LNCAP (cell line): Measurements from ENCODE around the gene INPP5D.

Source experiments
- TF ChIP-seq, protein P1 (sequence below): fragments of 450-650 bp; IDR thresholded peaks from 2 replicates; pipeline ENCODE4 v1.5.1; 2017; ENCODE audit warnings: mild to moderate bottlenecking

Gene INPP5D

DNA sequence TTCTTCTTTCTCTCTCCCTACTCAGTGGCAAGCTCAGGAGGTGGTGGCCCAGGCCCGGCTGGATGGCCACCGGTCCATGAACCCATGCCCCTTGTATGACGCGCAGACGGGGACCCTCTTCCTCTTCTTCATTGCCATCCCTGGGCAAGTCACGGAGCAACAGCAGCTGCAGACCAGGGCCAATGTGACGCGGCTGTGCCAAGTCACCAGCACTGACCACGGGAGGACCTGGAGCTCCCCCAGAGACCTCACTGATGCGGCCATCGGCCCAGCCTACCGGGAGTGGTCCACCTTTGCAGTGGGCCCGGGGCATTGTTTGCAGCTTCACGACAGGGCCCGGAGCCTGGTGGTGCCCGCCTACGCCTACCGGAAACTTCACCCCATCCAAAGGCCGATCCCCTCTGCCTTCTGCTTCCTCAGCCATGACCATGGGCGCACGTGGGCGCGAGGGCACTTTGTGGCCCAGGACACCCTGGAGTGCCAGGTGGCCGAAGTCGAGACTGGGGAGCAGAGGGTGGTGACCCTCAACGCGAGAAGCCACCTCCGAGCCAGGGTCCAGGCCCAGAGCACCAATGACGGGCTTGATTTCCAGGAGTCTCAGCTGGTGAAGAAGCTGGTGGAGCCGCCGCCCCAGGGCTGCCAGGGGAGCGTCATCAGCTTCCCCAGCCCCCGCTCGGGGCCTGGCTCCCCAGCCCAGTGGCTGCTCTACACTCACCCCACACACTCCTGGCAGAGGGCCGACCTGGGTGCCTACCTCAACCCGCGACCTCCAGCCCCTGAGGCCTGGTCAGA, 25.9 kb upstream of the INPP5D start:
- TF ChIP-seq, protein P1, sequence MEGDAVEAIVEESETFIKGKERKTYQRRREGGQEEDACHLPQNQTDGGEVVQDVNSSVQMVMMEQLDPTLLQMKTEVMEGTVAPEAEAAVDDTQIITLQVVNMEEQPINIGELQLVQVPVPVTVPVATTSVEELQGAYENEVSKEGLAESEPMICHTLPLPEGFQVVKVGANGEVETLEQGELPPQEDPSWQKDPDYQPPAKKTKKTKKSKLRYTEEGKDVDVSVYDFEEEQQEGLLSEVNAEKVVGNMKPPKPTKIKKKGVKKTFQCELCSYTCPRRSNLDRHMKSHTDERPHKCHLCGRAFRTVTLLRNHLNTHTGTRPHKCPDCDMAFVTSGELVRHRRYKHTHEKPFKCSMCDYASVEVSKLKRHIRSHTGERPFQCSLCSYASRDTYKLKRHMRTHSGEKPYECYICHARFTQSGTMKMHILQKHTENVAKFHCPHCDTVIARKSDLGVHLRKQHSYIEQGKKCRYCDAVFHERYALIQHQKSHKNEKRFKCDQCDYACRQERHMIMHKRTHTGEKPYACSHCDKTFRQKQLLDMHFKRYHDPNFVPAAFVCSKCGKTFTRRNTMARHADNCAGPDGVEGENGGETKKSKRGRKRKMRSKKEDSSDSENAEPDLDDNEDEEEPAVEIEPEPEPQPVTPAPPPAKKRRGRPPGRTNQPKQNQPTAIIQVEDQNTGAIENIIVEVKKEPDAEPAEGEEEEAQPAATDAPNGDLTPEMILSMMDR, result no peak

DNA sequence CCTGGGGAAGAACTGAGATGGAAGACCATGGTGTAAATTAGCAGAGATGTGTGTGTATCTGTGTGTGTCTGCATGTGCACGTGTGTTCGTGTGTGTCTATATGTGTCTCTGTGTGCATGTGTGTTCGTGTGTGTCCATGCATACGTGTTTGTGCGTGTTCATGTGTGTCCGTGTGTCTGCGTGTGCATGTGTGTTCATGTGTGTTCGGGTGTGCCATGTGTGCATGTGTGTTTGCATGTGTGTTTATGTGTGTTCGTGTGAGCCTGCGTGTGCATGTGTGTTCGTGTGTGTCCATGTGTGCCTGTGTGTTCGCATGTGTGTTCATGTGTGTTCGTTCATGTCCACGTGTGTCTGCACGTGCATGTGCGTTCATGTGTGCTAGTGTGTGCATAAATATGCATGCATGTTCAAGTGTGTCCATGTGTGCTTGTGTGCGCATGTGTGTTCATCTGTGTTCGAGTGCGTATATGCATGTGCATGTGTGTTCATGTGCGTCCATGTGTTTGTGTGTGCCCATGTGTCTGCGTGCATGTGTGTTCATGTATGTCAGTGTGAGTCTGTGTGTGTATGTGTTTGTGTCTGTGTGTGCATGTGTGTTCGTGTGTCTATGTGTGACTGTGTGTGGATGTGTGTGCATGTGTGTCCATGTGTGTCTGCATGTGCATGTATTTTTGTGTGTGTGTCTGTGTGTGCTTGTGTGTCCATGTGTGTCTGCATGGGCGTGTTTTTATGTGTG, 24.5 kb upstream of the INPP5D start:
- TF ChIP-seq, protein P1, result no peak

DNA sequence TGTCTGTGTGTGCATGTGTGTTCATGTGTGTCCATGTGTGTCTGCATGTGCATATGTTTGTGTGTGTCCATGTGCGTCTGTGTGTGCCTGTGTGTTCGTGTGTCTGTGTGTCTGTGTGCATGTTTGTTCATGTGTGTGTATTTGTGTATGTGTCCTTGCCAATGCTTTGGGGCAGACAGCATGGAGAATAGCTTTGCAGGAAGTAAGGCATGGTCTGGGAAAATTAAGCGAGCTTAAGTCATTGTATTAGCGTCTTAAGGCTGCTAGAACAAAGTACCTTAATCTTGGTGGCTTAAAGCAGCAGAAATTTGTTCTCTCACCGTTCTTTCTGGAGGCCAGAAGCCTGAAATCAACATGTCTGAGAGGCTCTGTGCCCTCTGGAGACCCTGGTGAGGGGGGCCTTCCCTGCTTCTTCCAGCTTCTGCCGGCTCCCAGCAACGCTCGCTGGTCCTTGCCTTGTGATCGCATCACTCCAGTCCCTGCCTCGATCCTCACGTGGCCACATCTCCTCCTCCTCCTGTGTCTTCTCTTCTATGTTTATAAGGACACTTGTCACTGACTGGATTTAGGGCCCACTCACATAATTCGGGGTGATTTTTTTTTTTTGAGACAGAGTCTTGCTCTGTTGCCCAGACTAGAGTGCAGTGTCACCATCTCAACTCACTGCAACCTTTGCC, 23.8 kb upstream of the INPP5D start:
- TF ChIP-seq, protein P1, result no peak

DNA sequence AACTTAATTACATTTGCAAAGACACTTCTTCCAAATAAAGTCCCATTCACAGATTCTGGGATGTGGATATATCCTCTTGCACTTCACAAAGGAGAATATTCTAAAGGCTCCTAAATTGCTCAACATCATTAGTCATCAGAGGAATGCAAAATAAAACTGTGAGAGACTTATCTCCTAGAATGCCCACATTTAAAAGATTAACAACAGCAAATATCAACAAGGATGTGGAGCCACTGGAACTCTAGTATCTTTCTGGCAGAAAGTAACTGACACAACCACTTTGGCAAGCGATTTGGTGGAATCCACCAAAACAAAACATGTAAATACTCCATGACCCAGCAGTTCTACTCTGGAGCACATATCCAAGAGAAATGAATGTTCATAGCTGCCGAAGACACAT, 23.1 kb upstream of the INPP5D start:
- TF ChIP-seq, protein P1, result no peak

DNA sequence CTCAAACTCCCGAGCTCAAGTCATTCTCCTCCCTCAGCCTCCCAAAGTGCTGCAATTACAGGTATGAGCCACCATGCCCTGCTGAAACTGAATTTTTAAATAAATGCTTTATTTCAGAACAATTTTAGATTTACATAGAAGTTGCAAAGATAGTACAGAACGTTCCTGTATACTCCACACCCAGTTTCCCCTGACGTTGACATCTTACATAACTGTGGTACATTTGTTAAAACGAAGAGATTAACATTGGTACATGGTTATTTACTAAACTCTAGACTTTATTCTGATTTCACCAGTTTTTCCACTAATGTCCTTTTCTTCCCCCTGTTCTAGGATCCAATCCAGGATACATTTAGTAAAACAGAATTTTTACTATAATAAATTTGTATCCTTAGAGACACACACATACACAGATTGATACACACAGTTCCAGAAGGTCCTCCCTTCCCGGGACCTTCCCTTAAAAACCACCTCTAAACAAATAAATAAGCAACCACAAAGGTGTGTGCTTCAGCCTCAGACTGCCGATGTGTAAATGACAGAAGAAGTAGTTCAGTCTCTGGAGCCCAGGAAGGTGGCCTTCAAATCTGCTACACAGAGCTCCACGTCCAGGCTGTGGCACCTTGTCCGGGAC, 20.8 kb upstream of the INPP5D start:
- TF ChIP-seq, protein P1, result no peak

DNA sequence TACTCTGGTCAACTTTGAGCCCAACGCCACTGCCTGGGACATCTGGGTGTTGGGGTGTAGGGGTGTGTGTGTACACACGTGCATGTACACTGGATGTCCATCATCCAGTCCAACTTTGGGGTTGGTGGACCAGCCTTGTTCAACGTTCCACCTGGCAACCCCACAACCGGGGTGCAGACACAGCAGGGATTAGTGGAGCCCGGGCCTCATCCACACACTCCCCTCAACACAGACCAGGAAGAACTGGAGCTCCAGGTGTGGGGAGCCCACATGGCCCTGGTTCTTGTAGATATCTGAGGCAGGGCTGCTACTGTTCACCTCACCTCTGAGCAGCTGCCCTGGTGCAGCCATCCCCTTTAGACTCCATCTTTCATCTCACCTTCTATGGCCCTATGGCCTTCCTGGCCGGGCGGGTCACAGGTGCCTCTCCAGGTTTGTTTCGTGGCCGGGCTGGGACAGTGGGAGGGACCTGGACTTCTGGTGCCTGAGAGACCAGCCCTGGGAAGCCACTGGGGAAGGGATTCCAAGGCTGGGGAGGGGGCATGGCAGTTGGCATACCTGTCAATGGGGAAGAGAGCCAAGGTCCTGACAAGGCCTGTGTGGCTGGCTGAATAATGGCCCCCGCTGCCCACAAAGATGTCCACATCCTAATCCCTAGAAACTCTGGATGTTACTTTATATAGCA, 20.2 kb upstream of the INPP5D start:
- TF ChIP-seq, protein P1, result no peak

DNA sequence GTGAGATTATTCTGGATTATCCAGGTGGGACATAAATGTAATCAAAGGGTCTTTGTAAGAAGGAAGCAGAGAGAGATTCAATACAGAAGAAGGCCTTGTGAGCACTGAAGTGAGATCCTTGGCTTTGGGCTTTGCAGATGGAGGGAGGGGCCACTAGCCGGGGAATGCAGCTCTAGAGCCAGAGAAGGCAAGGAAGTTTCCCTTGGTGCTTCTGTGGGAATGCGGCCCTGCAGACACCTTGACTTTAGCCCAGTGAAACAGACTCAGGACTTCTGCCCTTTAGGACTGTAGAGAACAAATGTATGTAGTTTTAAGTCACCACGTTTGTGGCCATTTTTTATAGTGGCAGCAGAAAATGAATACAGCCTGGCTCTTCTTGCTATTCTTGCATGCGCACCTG, 19.6 kb upstream of the INPP5D start:
- TF ChIP-seq, protein P1, result no peak
